Cortex of kidney (tissue), 1 donor: ENCODE measurements around the gene LYL1.

Experiments
- DNase-seq: peaks from one replicate; lab custom pipeline; 2025; lab: John Stamatoyannopoulos, UW

The LYL1 gene

DNA sequence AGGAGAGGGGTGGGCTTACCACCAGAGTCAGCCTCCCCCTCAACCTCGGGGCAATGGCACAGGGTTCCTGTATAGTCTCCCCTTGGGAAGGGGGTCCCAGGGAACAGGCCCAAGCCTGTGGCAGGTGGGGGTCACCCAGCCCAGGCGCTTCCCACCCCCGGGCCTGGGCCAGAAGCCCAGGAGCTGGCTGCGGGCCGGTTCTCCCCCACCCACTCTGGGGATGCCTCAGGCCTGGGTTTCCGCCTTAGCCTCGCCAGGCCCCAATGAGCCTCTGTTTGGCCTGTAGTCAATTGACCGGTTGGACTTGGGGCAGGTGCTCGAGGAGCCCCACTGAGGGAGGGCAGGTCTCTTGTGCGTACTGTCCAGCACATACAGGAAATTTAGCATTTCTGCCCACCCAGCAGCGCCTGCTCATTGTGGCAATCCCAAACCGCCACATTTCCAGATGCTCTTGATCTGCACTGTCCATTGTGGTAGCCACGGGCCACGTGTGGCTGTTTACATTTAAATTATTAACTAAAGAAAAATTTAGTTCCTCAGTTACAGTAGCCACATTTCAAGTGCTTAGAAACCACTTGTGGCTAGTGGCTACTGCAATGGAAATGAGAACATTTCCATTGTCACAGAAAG lies 9.9 kb downstream of the LYL1 start:
- no peak for DNase-seq

DNA sequence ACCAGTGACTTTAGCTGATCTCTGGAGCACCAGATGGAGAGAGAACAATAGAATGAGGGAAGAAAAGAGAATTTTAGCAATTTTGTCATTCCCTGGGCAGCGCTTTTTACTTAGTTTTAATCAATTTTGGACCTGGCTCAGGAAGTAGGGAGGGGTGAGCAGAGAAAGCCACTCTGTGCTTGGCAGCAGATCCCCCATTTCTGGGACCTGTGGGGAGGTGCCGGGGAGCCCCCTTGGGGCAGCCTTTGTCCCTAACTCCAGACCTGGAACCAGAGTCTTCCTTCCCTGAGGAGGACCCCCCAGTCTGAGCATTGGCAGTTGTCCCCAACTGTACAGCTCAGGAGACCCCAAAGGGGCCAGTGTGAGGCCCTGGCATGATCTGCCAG lies 10.5 kb downstream of the LYL1 start:
- DNase-seq = no peak

DNA sequence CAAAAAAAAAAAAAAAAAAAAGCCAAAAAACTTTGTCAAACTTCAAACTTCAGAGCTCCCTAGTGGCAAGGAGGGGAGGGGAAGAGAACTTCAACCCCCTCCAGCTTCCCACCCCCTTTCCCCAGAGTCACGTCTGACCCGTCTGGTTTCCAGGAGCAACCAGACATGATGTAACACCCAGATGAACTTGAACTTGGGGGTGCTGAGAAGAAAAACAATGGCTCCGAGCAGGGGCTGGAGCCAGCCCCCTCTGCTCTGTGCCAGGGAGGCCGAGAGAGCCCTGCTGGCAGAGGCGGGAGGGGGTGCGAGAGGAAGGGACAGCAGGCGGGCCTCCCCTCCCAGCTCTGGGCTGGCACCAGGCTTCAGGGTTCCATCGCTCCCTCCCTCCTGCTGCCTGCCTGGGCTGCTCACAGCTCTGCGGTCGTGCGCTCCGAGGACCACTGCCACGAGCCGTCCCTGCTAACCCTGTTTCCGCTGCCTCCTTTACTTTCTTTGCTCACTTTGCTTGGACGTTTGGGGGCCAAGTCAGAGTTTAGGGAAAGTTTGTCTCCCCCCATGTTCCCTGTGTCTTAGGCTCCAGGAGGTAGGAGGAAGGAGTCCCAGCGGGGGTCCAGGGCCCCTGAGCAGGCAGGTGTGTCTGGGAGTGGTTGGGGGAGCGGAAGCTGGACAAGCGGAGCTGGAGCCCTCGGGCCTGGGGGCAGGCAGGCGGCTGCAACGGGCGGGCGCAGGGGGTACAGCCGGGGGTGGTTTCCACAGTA lies 11.1 kb downstream of the LYL1 start:
- DNase-seq = no peak

DNA sequence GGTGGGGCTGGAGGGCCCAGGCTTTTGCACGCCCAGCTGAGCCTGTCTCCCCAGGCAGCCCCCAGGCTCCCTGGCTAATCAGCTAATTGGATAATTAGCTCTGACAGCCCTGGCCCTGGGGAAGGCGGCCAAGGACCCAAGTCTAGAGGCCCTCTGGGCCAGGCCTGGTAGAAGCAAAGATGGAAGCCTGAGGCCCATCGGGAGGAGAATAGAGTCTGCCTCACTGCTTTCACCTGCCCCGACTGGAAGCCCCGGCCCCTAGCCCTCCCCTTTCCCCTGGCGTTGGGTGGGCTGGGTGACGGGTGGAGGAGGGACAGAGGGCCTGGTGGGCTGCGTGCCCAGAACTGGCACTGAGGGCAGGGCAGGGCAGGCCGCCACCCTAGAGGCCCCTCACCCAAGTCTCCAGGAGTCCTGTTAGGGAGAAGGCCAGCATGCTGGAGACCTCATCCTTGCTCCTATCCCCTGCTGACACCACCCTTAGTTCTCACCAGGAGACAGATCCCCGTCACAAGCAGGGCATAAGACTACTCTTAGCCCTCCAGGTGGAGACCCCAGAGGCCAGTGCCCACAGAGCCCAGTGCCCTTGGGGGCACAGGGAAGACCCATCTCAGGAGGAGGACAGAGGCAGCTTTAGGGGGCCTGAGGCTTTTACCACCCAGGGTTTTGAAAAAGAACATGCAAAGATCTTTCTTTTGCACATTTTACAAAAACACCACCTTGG lies 12.0 kb downstream of the LYL1 start:
- DNase-seq = no peak

DNA sequence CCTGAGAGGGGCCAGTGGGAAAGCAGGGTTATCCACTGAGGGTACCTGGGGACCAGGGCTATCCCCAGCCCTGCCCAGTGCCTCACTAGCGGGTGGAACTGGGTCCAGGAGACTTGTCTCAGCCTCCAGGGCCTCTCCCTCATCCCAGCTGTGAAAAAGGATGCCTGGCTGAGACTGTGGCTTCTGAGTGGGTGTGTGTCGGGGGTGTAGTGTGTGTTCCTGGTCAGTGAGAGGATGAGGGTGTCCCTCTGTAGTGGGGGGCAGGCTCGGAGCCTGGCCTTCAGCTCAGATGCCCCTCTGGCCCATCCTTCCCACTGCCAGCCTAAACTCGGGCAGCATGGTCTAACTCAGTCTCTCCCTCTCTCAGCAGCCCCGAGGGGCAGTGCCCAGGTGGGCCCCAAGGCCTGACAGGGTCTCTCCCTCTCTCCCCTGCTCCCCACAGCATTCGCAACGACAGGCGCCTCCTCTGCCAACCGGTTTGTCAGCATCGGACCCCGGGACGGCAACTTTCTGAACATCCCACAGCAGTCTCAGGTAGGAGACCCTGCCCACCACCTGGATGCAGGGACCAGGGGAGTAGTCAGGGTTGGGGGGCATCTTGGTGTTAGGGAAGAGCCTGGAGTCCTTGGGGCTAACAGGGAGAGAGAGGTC lies 12.7 kb downstream of the LYL1 start:
- DNase-seq = no peak

DNA sequence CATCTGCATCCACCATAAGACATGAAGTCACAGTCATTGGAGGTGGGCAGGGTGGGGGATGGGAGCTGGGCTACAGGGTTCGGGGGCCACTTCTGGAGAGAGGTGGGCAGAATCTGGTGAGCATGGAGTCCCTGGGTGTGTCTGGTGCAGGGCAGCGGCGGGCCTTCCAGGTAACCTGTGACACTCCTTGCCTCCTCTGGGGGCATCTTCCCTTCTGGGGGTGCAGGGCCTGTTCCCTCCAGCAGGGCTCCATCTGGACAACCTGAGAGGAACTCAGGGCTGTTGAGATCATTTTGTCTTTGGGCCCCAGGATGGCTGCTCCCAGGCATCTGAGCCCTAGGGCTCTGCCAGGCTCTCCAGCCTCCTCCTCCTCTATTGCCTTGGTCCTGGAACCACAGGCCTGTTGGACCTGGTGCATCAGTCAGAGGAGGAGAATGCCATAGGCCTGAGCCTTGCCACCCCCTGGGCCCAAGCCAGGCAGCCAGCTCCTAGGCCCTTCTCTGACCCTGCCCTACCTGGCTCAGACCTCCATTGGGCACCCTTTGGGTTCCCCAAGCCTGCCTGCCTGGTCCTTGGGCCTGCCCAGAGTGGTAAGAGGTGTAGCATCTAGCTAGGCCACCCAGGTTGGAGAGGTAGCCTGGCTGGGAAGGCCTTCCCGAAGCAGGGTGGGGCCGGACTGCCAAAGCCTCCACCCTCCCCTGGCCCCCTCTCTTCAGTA lies 13.4 kb downstream of the LYL1 start:
- no peak for DNase-seq

DNA sequence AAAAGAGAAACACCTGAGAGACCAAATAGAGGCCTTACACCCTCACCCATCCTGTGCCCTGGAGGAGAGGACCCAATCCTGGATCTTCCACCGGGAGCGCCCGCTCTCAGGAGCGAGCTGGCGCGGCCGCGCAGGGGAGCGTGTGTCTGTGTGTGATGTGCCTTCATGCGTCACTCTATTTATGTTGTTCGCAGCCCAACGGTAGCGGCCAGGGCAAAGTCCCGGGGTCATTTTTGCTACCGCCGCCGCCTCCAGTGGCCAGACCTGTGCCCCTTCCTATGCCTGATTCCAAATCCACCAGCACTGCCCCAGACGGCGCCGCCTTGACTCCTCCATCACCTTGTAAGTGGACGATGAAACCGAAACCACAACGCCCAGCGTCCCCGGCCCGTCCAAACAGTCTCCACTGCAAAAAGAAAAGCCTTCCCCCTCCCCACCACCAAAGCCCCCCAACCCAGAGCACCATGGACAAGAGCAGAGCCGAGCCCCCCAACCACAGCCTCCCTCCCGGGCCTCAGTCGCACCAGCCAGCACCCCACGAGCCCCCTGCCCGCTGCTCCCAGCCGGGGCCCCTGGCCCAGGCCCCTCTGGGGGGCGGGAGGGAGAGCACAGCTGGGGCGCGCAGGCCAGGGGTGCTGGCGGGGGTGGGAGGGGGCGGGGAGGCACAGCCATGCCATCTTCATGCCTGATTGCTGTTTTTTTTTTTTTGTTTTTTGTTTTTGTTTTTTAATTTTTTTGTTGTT lies 14.7 kb downstream of the LYL1 start:
- no peak for DNase-seq

DNA sequence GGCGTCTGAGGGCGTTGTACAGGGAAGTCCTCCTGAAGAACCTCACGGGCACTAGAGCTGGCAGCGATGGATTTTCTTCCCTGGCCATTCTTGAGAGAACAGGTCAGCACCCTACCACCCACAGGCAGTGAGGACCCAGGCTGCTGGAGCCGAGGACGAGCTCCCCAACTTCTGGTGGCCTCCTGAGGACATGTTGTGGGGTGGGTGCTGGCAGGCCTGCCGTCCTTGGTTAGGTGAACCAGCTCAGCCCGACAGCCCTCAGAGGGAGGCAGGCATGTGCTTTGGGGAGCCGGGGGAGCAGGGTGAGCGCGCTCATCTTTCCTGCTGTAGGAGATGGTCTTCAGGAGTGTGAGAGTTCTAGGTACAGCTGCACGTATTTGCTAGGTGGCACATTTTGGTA lies 15.4 kb downstream of the LYL1 start:
- no peak for DNase-seq

DNA sequence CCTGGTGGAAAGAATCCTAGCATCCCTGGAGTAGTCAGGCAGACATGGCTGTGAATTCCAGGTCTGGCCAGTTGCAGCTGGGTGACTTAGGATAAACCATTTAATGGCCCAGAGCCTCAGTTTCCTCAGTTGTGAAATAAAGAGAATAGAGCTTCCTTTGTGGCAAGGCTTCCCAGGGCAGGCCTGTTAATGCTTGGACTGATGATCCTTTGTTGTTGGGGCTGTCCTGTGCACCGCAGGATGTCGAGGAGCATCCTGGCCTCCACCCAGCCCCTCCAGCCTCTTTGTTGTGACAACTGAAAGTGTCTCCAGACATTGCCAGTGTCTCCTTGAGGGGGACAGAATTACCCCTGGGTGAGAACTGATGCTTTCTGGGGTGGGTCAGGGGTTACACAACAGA lies 16.3 kb downstream of the LYL1 start:
- DNase-seq = no peak

DNA sequence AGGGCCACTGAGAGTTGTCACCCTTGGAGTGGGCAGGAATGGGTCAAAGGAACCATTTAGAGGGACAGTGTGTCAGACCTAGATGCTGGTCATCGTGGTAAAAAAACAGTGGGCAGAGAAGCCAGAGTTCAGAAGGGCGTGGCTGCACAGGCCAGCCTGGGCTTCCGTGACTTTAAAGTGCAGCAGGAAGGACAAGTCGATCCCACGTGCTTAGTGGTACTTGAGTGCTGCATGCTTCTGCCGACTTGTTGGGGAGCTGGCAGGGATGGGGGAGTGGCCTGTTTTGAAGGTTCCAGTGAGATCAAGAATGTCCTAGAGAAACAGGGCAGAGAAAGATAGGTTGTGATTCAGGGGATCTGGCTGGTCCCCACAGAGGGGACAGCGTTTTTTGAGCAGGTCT lies 17.0 kb downstream of the LYL1 start:
- DNase-seq = no peak

DNA sequence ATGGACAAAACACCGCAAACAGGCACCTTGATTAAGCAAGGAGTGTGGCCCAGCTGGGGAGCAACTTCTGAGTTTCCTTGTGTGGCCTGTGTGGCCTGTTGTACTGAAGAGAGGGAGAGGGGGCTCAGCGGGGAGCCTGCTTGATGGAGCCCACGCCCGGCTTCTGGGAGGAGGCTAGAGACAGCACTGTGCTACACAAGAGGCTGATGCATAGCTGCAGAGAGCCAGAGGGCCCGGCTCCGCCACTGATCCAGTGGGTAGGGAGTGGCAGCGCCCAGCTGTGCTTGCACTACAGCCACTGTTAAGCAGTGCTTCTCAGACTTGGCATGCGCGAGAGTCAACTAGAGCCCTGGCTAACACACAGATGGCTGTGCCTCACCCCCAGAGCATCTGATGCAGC lies 19.0 kb downstream of the LYL1 start:
- DNase-seq = no peak

DNA sequence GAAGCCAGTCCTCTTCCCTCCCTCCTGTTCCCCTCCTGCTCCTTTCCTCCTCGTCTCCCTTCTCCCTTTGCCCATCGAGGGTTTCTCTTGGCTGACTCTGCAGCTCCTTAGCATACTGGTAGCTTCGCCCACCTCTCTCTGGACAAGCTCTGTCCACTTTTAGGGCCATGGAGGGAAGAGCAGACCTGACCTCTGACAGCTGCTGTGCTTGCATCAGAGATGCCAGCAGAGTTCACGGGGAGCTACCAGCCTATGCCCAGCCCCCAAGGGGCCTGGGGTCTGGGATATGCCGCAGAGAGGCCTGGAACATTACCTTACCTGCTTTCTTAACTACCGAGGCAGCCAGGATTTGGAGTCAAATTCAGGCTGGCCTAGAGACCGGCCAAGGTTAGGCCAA lies 19.7 kb downstream of the LYL1 start:
- DNase-seq = no peak

DNA sequence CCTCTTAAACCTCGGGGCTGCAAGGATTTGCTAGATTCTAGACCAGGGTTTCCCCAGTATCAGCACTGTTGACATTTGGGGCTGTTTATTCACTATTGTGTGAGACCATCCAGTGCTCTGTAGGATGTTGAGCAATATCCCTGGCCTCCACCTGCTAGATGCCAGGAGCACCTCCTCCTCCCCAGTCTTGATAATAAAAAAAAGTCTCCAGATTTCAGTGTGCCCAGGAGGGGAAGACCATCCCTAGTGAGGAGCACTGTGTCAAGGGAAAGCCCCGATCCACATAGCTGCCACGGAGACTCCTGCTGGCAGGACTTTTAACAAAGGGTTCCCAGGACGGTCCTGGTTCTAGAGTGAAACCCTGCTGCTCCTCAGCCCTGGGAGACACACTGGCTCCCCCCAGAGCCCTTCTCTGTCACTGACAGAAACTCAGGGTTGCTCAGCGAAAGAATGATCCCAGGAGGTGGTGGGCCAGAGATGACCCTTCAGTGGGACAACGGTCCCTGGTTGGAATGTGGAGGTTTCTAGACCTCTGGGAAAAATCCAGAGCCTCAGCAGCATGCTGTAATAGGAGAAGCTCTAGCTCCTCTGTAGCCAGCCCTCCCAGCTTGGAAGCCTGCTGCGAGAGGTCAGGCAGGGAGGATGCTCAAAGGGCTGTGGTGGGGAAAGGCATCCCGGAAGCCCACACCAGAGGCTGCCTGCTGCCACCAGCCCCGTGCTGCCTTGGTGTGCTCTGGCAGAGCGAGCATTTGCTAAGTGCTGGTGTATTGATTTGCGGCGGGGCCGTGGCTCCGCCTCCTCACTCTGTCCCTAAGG lies 20.3 kb downstream of the LYL1 start:
- DNase-seq = no peak

DNA sequence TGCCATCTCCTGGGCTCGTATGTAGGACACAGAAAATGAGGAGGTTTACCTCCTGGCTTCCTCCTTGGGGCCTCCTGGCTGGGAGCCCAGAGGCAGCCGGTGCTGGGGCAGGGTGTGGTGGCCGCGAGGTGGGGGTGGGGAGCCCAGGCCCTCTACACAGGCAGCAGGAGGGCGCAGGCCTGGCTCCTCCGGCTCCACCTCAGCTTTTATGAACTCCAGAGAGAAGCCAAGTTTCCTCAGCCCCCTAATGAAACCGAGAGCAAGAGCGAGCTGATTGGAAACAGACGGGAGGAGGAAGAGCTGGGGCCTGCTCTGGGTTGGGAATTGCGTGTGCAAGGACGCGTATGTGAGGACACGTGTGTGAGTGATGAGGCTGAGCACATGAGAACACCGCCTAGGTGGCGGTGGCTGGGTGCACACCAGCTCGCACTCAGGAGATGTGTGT lies 23.1 kb downstream of the LYL1 start:
- no peak for DNase-seq

DNA sequence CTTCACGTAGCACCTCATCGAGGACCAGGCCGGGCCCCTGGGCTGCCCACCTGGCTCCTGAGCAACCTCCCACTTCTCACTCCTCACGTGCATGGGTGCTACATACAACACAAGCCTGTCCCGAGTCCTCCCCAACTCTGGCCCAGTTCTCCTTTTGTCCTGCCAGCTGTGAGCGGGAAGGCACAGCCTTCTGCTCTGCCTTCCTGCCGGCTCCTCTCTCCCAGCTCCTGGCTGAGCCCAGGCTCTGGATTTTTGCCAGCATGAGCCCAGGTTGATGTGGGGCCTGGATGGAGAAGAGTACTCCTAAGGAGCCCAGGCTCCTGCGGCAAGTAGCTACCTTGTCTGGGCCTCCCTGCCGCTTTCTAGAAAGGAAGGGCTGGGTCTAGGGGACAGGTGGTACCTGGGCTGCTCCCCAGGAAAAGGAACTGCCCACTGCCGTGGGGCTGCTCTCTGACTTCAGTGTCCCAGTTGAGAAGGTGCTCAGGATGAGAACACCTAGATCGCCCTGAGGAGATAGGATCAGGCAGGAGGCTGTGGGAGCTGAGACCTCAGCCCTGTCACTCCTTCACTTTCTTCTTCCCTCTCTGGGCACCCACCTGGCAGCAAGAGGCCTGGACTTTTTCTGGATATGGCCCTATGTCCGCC lies 23.6 kb downstream of the LYL1 start:
- DNase-seq = no peak

DNA sequence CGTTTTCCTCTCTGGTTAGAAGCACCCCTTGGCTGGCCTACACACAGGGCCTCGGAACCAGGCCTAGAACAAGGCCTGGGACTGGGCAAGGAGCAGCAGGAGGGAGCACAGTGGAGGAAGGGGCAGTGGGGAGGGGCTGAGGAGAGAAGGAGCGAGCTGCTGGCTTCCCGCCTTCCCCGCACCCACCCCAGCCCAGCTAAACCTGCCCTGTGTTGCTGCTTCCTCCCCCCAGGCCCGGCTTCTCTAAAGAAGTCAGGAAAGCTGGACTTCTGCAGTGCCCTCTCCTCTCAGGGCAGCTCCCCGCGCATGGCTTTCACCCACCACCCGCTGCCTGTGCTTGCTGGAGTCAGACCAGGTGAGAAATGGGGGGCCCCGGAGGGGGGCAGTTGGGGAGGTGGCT lies 24.3 kb downstream of the LYL1 start:
- no peak for DNase-seq

DNA sequence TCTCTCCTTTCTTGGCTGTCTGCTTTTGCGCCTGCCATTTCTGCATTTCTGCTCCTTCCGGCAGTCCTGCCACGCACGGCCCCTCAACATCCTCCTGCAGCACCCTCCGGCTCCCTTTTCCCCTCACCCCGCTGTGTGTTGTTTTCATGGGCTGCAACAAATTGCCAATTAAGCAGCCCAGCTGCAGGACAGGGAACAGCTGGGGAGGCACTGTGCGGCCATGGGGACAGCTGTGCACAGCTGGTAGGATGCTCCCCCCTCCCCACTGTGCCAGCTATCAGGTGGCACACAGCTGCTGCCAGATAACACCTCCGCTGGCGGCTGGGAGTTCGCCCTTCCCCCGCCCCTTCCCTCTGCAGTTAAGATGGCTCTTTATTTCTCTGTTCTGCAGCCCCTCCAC lies 25.4 kb downstream of the LYL1 start:
- no peak for DNase-seq

DNA sequence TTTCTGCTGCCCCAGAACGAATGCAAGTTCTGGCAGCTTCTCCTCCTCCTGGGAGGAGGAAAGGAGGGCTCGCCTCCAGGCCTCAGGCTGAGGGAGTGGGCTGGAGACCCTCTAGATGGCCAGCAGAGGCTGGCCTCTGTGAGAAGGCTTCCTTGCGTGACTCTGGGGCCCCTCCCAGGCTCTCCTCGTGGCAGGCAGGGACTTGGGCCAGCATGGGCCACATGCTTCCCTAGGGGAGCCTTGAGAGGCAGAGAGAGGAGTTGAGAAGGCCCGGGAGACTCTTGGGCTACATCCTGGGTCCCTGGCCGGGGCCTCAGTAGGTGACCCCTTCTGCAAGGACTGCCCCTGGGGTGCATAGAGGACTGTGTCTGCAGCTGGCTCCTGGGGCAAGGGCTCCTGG lies 25.9 kb downstream of the LYL1 start:
- DNase-seq = no peak

DNA sequence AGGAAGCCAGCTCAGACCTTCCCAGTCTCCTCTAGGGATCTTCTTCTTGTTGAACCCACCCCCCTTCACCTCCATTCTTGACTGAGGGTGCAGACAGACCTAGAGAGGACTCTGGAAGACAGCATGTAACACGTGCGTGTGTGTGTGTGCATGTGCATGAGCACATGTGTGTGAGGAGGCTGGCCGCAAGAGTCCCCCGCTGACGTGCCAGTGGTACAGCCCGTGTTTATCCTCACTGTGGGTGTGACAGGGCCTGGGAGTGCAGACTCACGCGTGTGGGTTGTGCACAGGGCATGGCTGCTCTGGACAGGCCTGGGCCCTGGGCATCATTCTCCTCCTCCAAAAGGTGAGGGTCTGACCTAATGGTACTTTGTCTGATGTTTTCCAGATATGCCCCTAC lies 26.3 kb downstream of the LYL1 start:
- DNase-seq = no peak

DNA sequence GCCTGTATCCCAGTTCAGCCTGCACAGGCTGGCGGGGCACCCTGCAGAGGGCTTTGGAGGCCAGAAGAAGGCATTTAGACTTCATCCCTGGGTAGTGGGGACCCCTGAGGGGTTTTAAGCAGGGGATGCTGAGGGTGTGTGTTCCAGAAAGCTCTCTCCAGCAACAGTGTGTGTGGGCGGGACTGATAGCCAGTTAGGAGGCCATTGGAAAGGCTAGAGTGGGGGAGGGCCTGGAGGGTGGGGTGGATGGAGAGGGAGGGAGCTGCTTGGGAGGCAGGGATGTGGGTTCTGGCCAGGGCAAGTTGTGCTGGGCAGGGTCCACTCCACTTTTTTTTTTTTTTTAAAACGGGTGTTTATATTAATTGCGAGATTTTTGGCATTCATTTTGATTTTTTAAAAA lies 28.3 kb downstream of the LYL1 start:
- no peak for DNase-seq
